Subcutaneous adipose tissue (tissue), 4 donors: ENCODE results near the gene GRIA4. TPM values are rescaled to one million over a fixed set of nuclear protein-coding genes. Genes with fewer than 3 reads are reported as not detected.

Source experiments
- total RNA-seq, 4 donors: library from RNA; depleted of rRNA; stranded (reverse); fragments of >200 nt; gene quantifications; one replicate each; pipeline ENCODE4 v1.1.0, GENCODE V29; 2016
- TF ChIP-seq, protein P1 (sequence below): fragments of 450-650 bp; IDR thresholded peaks from one replicate; pipeline ENCODE4 v1.5.1; 2016; ENCODE audit warnings: low read depth, mild to moderate bottlenecking, control low read depth, antibody characterized with exemption, moderate library complexity

GRIA4 gene
- total RNA-seq, 4 donors from 2014 or later, result not detected

DNA sequence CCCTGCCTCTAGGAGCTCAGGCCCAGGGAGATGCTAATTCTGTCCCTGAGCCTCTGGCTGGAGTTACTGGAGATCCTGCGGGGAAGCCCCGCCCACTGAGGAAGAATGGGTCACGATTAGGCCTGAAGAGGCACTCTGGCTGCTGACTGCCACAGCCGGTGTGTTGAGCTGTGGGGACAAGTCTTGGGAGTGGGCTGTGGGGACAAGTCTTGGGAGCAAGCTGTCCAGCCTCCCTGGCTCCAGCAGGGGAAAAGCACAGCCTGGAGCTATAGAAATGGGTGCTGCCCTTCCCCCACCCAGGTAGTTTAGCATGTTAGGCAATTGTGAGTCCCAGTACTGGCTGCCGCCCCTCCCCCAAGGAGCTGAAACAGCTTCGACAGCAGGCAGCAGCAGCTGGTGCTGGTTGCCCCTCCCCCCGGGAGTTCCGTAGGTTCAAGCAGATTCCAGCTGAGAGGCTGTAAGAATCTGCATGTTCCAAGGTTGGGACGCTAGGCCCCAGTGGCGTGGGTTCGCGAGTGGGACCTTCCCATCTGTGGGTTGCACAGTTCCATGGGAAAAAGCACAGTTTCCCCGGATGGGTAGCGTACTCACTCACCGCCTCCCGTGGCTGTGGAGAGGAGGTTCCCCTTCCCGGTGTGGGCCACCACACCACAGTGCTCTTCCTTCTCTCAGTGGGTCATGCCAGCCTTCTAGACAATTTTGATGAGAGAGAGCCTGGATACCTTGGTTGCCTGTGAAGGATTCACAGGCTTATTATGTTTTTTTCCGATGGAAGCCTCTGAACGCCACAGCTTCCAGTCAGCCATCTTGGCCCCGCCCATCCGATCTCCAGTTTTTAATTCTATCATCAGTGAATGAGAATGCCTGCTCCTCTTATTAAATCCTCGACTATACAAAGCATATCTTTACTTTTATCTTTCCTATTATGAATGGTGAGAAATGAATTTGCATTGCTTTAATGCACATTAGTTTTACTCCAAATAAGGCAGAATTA is 350.7 kb downstream of the GRIA4 start:
- TF ChIP-seq, protein P1, sequence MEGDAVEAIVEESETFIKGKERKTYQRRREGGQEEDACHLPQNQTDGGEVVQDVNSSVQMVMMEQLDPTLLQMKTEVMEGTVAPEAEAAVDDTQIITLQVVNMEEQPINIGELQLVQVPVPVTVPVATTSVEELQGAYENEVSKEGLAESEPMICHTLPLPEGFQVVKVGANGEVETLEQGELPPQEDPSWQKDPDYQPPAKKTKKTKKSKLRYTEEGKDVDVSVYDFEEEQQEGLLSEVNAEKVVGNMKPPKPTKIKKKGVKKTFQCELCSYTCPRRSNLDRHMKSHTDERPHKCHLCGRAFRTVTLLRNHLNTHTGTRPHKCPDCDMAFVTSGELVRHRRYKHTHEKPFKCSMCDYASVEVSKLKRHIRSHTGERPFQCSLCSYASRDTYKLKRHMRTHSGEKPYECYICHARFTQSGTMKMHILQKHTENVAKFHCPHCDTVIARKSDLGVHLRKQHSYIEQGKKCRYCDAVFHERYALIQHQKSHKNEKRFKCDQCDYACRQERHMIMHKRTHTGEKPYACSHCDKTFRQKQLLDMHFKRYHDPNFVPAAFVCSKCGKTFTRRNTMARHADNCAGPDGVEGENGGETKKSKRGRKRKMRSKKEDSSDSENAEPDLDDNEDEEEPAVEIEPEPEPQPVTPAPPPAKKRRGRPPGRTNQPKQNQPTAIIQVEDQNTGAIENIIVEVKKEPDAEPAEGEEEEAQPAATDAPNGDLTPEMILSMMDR, result no peak

DNA sequence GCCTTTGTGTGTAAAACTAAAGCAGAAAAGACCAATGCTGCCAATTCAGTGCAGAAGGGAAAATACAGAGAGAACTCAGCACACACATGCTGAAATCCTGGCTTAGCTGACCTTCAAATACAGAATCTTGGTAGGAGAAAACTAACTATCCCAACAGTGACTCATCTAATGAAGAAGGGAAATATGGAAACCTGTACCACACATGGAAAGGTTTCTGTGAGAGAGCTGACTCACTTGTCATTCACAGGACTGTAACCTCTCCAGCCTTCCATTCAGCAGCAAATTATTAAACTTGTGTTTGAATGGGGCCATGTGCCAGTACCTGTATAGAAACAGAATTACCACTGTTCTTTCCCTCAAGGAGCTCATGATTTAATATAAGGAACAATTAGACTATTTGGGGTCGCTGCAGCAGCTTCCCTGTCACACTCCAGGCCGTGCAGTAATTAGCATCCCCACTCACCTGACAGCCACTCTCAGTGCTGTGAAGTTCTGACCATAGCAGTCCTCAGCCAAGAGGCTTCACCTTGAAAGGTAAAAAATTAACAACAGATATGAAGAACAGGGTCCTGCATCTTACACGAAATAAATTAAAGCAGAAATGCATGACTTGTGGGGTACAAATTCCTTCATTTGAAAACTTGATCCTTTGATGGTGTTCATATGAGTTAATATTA is 358.3 kb downstream of the GRIA4 start:
- TF ChIP-seq, protein P1, result no peak

- TF ChIP-seq, protein P1, result no peak
These were observed 359.9 kb downstream of the GRIA4 start for GRCh38 chr11:105969756-105970155.

DNA sequence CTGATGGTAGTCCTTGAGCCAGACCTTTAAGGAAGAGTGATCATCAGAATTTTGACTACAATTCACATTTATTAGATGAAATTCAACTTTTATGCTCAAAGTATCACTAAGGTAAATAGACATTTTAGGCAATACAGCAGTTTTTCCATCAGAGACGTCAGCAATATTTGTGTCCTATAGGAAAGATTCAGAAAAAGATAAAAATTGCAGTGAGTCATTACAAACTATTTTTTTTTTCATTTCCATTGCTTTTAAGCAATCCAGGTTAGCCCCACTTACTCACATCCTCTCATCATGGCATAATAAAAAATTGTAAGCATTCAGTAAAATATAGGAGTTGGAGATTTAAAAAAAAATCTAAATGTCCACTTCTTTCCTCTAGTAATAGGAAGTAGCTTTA is 365.3 kb downstream of the GRIA4 start:
- TF ChIP-seq, protein P1, result no peak

DNA sequence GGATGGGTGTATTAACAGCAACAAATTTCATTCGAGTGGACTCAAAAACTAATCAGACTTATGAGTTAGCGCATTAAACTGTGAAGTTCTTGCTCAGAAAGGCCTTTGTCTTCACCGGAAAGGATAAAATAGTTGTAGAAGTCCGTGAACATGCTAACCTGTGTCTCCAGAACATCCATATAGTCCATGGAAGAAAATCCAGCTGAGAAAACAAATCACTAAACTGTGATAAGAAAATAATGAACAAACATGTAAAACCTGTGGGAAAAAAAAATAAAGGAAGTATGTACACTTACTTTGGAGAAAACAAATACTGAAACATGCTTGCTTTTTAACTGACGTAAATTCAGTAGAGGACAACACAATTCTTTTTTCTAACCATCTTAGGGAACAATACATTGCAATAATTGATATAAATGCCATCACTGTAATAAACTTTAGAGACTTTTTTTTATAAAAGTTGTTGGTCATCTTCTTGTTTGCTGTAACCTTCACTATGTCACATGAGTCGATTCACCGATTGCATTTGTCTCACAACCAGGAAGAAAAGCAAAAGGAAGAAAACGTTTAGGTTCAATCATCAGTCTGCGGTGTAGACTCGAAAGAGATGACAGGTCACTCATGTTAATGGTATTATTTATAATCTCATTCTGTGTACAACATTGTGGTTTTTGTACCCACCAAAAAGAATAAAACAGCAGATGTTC is 370.3 kb downstream of the GRIA4 start:
- TF ChIP-seq, protein P1, result no peak

DNA sequence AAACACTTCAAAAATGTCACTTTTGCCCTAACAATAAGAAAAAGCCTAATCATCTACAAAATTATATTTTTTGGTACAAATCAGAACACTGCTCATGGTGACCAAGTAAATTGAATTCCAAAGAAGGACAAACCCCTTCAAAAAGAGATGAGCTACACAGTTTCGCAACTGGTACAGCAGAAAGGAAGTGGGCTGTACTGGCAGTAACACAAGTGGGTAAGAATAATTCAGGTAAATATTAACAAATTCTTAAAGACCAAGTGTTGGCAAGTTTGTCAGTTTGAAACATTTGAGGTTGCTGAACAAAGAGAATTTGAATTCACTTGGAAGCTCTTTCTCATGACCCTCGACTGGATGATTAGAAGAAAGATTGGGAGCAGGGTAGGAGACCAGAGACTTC is 376.7 kb downstream of the GRIA4 start:
- TF ChIP-seq, protein P1, result no peak
